ENCODE data around the gene OGFOD2. TPM values are rescaled to one million over a fixed set of nuclear protein-coding genes. Genes with fewer than 3 reads are reported as not detected.
"Not testable (repeated sequence)": the region's sequence is repeated elsewhere in the genome, so short reads cannot be mapped to it uniquely, and the experiment has no call there.

OGFOD2 gene
- total RNA-seq, 1 donor from 2014 or later, result 4.2 TPM

- Histone ChIP-seq H3K27me3 (ENCODE audit: control insufficient read depth in 3 of 3, insufficient read depth in 3 of 3, low read length in 3 of 3) (no peaks in the 10 kb centered on the region), H3K9me3 (ENCODE audit: control insufficient read depth in 3 of 3, low read length in 3 of 3) (no peaks in the 10 kb centered on the region), H3K27ac (ENCODE audit: low read depth, low read length) (no peak overlapping the region), H3K4me3 (ENCODE audit: low read length in 3 of 3) (no peak overlapping the region), H3K9ac (ENCODE audit: low read depth in 1 of 3, low read length in 3 of 3) (no peak overlapping the region), H3K36me3 (ENCODE audit: control insufficient read depth in 3 of 3, insufficient read depth in 3 of 3, low read length in 3 of 3) (no peaks in the 10 kb centered on the region), H3K4me1 (ENCODE audit: control insufficient read depth in 3 of 3, insufficient read depth in 3 of 3, low read length in 3 of 3) (peaks cover 2 to 9% (median 2%) of the 10 kb centered on the region in 3 donors)
Measured at GRCh38 chr12:122939125-122939524, 35.9 kb upstream of the OGFOD2 start.

DNA sequence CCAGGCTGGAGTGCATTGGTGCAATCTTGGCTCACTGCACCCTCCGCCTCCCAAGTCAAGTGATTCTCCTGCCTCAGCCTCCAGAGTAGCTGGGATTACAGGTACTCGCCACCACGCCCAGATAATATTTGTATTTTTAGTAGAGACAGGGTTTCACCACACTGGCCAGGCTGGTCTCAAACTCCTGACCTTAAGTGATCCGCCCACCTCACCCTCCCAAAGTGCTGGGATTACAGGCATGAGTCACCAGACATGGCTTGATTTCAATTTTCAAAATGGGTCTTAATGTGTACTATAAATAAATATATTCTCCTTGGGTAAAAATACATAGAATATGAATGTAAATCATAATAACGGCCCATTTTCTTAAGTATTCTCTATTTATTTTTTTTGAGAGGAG is 33.7 kb upstream of the OGFOD2 start:
- H3K9ac ChIP-seq (ENCODE audit: low read depth in 1 of 3, low read length in 3 of 3); H3K27ac ChIP-seq (ENCODE audit: low read depth, low read length); H3K27me3 ChIP-seq (ENCODE audit: control insufficient read depth in 3 of 3, insufficient read depth in 3 of 3, low read length in 3 of 3); H3K4me3 ChIP-seq (ENCODE audit: low read length in 3 of 3); H3K36me3 ChIP-seq (ENCODE audit: control insufficient read depth in 3 of 3, insufficient read depth in 3 of 3, low read length in 3 of 3); H3K9me3 ChIP-seq (ENCODE audit: control insufficient read depth in 3 of 3, low read length in 3 of 3): not testable (repeated sequence)
- peaks cover 2 to 23% (median 19%) of the 10 kb centered on the region in 3 donors for H3K4me1 ChIP-seq (ENCODE audit: control insufficient read depth in 3 of 3, insufficient read depth in 3 of 3, low read length in 3 of 3)

DNA sequence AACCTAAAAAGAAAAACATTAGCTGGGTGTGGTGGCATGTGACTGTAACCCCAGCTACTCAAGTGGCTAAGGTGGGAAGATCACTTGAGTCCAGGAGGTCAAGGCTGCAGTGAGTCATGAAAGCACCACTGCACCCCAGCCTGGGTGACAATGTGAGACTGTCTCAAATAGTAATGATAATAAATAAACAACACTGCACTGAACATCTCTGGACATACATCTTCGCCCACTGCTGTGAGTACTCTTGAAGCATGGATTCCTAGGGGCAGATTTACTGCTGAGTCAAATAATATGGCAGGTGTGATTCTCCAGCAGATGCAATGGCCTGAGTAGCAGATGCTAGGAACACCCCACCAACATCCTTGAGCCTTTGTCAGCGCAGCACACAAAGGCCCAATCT is 32.4 kb upstream of the OGFOD2 start:
- Histone ChIP-seq H3K9me3 (ENCODE audit: control insufficient read depth in 3 of 3, low read length in 3 of 3) (no peaks in the 10 kb centered on the region), H3K27me3 (ENCODE audit: control insufficient read depth in 3 of 3, insufficient read depth in 3 of 3, low read length in 3 of 3) (no peaks in the 10 kb centered on the region), H3K36me3 (ENCODE audit: control insufficient read depth in 3 of 3, insufficient read depth in 3 of 3, low read length in 3 of 3) (no peaks in the 10 kb centered on the region), H3K4me3 (ENCODE audit: low read length in 3 of 3) (no peak overlapping the region), H3K4me1 (ENCODE audit: control insufficient read depth in 3 of 3, insufficient read depth in 3 of 3, low read length in 3 of 3) (peaks cover 13 to 32% (median 30%) of the 10 kb centered on the region in 3 donors), H3K27ac (ENCODE audit: low read depth, low read length) (peak overlapping the region; percentile 11), H3K9ac (ENCODE audit: low read depth in 1 of 3, low read length in 3 of 3) (no peak overlapping the region)

DNA sequence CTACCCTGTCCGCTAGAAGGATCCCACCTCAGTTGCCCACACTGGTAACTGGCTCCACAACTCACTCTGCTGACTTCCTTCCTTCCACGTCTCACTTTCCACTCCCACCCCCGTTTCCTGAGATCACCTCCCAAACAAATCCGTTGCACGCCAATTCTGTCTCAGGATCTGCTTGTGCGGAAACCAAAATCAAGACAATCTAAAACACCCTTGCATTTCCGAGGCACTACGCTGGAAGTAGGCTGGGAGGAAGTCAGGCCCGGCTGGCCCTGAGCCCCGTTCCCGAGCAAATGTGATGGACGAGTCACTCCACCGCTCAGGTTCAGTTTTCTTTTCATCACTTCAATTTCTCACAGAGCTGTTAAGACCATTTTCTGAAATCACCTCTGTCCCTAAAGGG is 31.8 kb upstream of the OGFOD2 start:
- H3K27me3 ChIP-seq (ENCODE audit: control insufficient read depth in 3 of 3, insufficient read depth in 3 of 3, low read length in 3 of 3), result no peaks in the 10 kb centered on the region
- H3K9ac ChIP-seq (ENCODE audit: low read depth in 1 of 3, low read length in 3 of 3), result peak overlapping the region in 1 of 3 donors; percentile 25
- no peaks in the 10 kb centered on the region for H3K9me3 ChIP-seq (ENCODE audit: control insufficient read depth in 3 of 3, low read length in 3 of 3)
- H3K4me3 ChIP-seq (ENCODE audit: low read length in 3 of 3), result no peak overlapping the region
- no peaks in the 10 kb centered on the region for H3K36me3 ChIP-seq (ENCODE audit: control insufficient read depth in 3 of 3, insufficient read depth in 3 of 3, low read length in 3 of 3)
- H3K4me1 ChIP-seq (ENCODE audit: control insufficient read depth in 3 of 3, insufficient read depth in 3 of 3, low read length in 3 of 3), result peaks cover 13 to 30% (median 27%) of the 10 kb centered on the region in 3 donors
- H3K27ac ChIP-seq (ENCODE audit: low read depth, low read length), result peak overlapping the region; percentile 15

DNA sequence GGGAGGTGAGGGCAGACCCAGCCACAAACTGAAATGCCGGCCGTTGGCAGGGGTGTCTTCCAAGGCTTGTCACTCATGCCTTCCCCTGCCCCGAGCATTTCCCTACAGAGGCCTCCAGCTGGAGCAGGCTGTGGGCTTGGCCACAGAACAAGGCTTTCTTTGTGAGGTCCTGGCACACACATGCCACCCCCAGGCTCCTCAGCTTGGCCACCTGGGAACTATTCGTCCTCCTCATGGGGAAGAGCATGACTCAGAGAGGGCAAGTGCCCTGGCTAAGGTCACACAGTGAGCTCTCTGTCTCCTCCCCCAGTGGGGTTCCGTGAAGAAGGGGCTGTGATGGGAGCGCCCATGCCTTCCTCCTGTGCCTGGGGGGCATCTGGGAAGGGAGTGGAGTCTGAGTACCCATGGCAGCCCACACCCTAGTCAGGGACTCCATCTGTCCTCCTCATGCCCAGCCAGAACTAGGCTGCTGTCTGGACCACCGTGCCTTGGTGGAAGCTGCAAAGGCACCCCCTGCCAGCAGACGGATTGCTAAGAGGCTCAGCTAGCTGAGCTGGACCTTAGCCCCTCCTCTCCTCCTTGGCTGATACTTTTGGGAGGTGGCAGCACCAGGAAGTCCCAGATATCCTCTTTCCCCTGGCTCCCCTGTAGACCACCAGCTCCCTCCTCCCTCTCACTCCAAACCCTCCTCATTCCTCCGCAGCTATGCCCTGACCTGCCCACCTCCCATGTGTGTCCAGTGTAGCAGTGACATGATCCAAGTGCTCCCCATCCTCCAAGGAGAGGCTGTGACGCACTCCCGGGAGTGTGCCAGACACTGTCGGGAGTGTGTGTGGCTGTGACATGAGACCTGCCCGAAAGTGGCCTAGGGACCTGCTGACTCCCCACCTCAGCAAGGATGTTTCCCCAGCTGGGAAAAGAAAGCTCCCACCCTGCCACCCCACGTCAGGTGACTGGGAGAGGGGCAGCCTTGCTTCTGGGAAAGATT is 30.1 kb upstream of the OGFOD2 start:
- no peaks in the 10 kb centered on the region for H3K36me3 ChIP-seq (ENCODE audit: control insufficient read depth in 3 of 3, insufficient read depth in 3 of 3, low read length in 3 of 3)
- no peaks in the 10 kb centered on the region for H3K27me3 ChIP-seq (ENCODE audit: control insufficient read depth in 3 of 3, insufficient read depth in 3 of 3, low read length in 3 of 3)
- H3K4me1 ChIP-seq (ENCODE audit: control insufficient read depth in 3 of 3, insufficient read depth in 3 of 3, low read length in 3 of 3), result peaks cover 13 to 30% (median 26%) of the 10 kb centered on the region in 3 donors
- H3K4me3 ChIP-seq (ENCODE audit: low read length in 3 of 3), result no peak overlapping the region
- H3K9ac ChIP-seq (ENCODE audit: low read depth in 1 of 3, low read length in 3 of 3), result no peak overlapping the region
- no peak overlapping the region for H3K27ac ChIP-seq (ENCODE audit: low read depth, low read length)
- no peaks in the 10 kb centered on the region for H3K9me3 ChIP-seq (ENCODE audit: control insufficient read depth in 3 of 3, low read length in 3 of 3)

DNA sequence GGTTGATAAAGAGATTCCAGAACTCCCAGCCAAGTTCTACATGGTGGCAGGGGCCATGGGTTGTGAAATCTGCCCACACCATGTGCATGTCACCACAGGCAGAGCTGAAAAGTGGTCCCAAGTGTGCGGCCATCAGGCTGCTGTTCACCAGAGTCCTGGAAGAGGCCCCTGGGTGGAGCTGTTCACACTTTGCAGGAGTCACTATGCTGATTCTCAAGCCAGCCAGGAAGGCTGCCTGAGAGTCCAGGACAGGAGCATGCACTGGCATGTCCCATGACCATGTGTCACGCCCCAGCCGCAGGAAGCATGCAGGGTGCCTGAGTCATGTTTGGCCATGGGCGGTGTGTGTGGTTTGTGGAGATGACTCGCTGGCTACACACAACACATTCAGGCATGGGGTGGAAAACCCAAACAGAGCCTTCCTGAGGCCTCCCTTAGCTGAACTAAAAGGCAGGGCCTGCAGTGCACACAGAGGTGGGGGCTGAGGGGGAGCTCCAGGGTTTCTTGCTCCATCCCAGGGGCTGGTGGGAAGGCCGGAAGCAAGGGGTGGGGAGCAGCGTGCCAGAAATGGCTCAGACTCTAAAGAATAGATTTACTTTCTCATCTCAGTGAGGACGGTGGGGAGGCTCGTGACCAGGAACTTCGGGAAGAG is 28.2 kb upstream of the OGFOD2 start:
- peak overlapping the region in 2 of 3 donors; percentile 25 to 57 for H3K9ac ChIP-seq (ENCODE audit: low read depth in 1 of 3, low read length in 3 of 3)
- H3K4me1 ChIP-seq (ENCODE audit: control insufficient read depth in 3 of 3, insufficient read depth in 3 of 3, low read length in 3 of 3), result peaks cover 13 to 30% (median 26%) of the 10 kb centered on the region in 3 donors
- no peaks in the 10 kb centered on the region for H3K27me3 ChIP-seq (ENCODE audit: control insufficient read depth in 3 of 3, insufficient read depth in 3 of 3, low read length in 3 of 3)
- peak overlapping the region; percentile 64 for H3K27ac ChIP-seq (ENCODE audit: low read depth, low read length)
- peak overlapping the region in 1 of 3 donors; percentile 13 for H3K4me3 ChIP-seq (ENCODE audit: low read length in 3 of 3)
- H3K36me3 ChIP-seq (ENCODE audit: control insufficient read depth in 3 of 3, insufficient read depth in 3 of 3, low read length in 3 of 3), result no peaks in the 10 kb centered on the region
- H3K9me3 ChIP-seq (ENCODE audit: control insufficient read depth in 3 of 3, low read length in 3 of 3), result no peaks in the 10 kb centered on the region

DNA sequence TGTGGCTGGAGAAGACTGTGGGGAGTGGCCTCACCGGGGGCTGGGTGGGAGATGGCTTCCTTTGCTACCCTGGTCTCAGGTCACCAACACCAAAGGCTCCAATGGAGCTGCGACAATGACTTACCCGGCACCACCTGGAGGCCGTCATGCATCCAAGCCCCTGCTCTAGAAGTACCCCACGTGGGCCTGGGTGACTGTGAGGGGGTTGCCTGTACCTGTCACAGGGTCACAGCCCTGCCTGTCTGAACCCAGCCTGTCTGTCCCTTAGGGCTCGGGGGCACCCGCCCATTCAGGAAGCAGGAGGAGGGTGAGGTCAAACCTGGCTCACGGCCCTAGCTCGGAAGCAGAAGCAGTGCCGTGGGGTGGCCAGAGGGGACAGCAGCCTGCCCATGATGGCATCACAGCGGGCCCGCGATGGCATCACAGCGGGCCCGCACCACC is 27.7 kb upstream of the OGFOD2 start:
- Histone ChIP-seq H3K27ac (ENCODE audit: low read depth, low read length) (peak overlapping the region; percentile 64), H3K36me3 (ENCODE audit: control insufficient read depth in 3 of 3, insufficient read depth in 3 of 3, low read length in 3 of 3) (no peaks in the 10 kb centered on the region), H3K9me3 (ENCODE audit: control insufficient read depth in 3 of 3, low read length in 3 of 3) (no peaks in the 10 kb centered on the region), H3K27me3 (ENCODE audit: control insufficient read depth in 3 of 3, insufficient read depth in 3 of 3, low read length in 3 of 3) (no peaks in the 10 kb centered on the region), H3K9ac (ENCODE audit: low read depth in 1 of 3, low read length in 3 of 3) (peak overlapping the region in 2 of 3 donors; percentile 11 to 25), H3K4me1 (ENCODE audit: control insufficient read depth in 3 of 3, insufficient read depth in 3 of 3, low read length in 3 of 3) (peaks cover 13 to 30% (median 26%) of the 10 kb centered on the region in 3 donors), H3K4me3 (ENCODE audit: low read length in 3 of 3) (no peak overlapping the region)

GRCh38 chr12:122948605-122949004 is 26.4 kb upstream of the OGFOD2 start:
- Histone ChIP-seq H3K36me3 (ENCODE audit: control insufficient read depth in 3 of 3, insufficient read depth in 3 of 3, low read length in 3 of 3) (no peaks in the 10 kb centered on the region), H3K27me3 (ENCODE audit: control insufficient read depth in 3 of 3, insufficient read depth in 3 of 3, low read length in 3 of 3) (no peaks in the 10 kb centered on the region), H3K27ac (ENCODE audit: low read depth, low read length) (no peak overlapping the region), H3K4me1 (ENCODE audit: control insufficient read depth in 3 of 3, insufficient read depth in 3 of 3, low read length in 3 of 3) (peaks cover 11 to 28% (median 26%) of the 10 kb centered on the region in 3 donors), H3K9me3 (ENCODE audit: control insufficient read depth in 3 of 3, low read length in 3 of 3) (no peaks in the 10 kb centered on the region), H3K9ac (ENCODE audit: low read depth in 1 of 3, low read length in 3 of 3) (no peak overlapping the region), H3K4me3 (ENCODE audit: low read length in 3 of 3) (no peak overlapping the region)

DNA sequence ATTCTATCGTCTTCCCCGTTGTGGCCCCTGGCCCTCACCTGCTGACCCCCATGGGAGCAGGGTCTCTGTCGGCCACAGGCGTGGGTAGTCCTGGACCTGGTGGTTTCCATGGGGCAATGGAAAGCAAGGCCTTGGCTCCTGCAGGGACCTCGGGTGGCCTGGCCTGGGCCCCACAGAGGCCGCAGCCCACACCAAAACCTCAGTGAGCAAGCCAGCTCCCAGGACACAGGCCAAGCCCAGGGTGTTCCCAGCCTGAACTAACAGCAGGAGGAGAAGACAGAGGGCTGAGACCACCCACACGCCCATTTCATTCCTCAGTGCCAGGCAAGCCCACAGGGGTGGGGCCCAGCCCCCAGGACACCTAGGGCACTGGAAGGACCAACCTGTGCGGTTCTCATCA is 25.6 kb upstream of the OGFOD2 start:
- Histone ChIP-seq H3K27me3 (ENCODE audit: control insufficient read depth in 3 of 3, insufficient read depth in 3 of 3, low read length in 3 of 3) (no peaks in the 10 kb centered on the region), H3K27ac (ENCODE audit: low read depth, low read length) (no peak overlapping the region), H3K4me3 (ENCODE audit: low read length in 3 of 3) (no peak overlapping the region), H3K4me1 (ENCODE audit: control insufficient read depth in 3 of 3, insufficient read depth in 3 of 3, low read length in 3 of 3) (peaks cover 11 to 26% (median 25%) of the 10 kb centered on the region in 3 donors), H3K9ac (ENCODE audit: low read depth in 1 of 3, low read length in 3 of 3) (no peak overlapping the region), H3K9me3 (ENCODE audit: control insufficient read depth in 3 of 3, low read length in 3 of 3) (no peaks in the 10 kb centered on the region), H3K36me3 (ENCODE audit: control insufficient read depth in 3 of 3, insufficient read depth in 3 of 3, low read length in 3 of 3) (no peaks in the 10 kb centered on the region)
